HG03175 (cell line): ENCODE measurements around the gene SKP1.
"Not testable (repeated sequence)": the region's sequence is repeated elsewhere in the genome, so short reads cannot be mapped to it uniquely, and the experiment has no call there.

ENCODE experiments used
- ATAC-seq: cut with Tn5 transposase; IDR thresholded peaks from one replicate; pipeline ENCODE4 v1.9.1; 2021; ENCODE audit warnings: mild to moderate bottlenecking, moderate library complexity; ENCODE audit not compliant: unreplicated experiment

SKP1 gene

GRCh38 chr5:134178096-134178419 is 1.3 kb upstream of the SKP1 start:
- no peak for ATAC-seq

- ATAC-seq, result no peak
Measured at GRCh38 chr5:134177369-134178095, 782 bp upstream of the SKP1 start.

- ATAC-seq, result peak; percentile 14
Measured at GRCh38 chr5:134175921-134176510, 734 bp downstream of the SKP1 start.

- no peak for ATAC-seq
Measured at GRCh38 chr5:134174841-134175839, 1.6 kb downstream of the SKP1 start.

GRCh38 chr5:134171972-134172371 is 4.8 kb downstream of the SKP1 start:
- ATAC-seq, result no peak

GRCh38 chr5:134162592-134162991 is 14.2 kb downstream of the SKP1 start:
- ATAC-seq, result no peak

- ATAC-seq, result no peak
Measured at GRCh38 chr5:134161513-134162395, 15.0 kb downstream of the SKP1 start.

GRCh38 chr5:134153657-134154056 is 23.1 kb downstream of the SKP1 start:
- no peak for ATAC-seq

GRCh38 chr5:134153241-134153640 is 23.5 kb downstream of the SKP1 start:
- ATAC-seq, result no peak

- ATAC-seq, result not testable (repeated sequence)
Measured at GRCh38 chr5:134152173-134152832, 24.4 kb downstream of the SKP1 start.

GRCh38 chr5:134151723-134152122 is 25.0 kb downstream of the SKP1 start:
- ATAC-seq, result no peak

- ATAC-seq, result no peak
Measured at GRCh38 chr5:134149571-134150303, 27.0 kb downstream of the SKP1 start.

GRCh38 chr5:134148986-134149539 is 27.7 kb downstream of the SKP1 start:
- ATAC-seq, result no peak

- no peak for ATAC-seq
Measured at GRCh38 chr5:134148316-134148715, 28.4 kb downstream of the SKP1 start.

GRCh38 chr5:134146651-134147518 is 29.9 kb downstream of the SKP1 start:
- ATAC-seq, result no peak

- peak; percentile 76 for ATAC-seq
Measured at GRCh38 chr5:134145779-134146581, 30.8 kb downstream of the SKP1 start.

- no peak for ATAC-seq
Measured at GRCh38 chr5:134145041-134145757, 31.6 kb downstream of the SKP1 start.
